Measurements from ENCODE around the gene PSMD1. TPM values are rescaled to one million over a fixed set of nuclear protein-coding genes. Genes with fewer than 3 reads are reported as not detected.

Gene PSMD1
- total and polyA plus RNA-seq, 4 donors: 30.1 to 91.1 (median 56.0) TPM

DNA sequence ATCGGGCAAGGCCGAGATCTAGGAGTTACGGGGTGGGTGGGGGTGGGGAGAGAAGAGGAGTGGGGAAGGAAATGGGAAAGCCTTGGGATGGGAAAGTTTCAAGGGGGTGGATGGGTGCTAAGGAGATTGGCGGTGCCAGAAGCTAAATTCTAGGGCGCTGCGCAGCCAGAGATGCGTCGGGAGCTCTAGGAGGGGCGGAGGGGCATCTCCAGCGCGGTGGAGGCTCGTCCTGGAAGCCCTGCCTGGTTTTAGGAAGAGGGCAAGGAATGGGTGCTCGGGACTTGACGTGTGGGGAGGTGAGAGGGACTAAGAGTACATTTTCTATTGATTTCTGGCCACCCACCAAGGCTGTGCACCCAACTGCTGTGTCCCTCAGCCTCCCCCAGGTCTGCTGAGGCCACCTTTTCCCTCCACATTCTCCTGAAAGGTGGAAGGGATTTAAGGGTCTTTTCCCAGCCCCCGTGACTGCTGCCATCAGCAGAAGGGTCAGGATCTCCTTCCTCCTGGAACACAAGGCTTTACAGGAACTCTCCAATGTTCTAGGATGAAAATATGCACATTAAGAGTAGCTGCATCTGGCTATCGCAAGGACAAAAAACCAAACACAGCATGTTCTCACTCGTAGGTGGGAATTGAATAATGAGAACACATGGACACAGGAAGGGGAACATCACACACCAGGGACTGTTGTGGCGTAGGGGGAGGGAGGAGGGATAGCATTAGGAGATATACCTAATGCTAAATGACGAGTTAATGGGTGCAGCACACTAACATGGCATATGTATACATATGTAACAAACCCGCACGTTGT, 18.0 kb upstream of the PSMD1 start:
- Histone ChIP-seq H3K9me3 (ENCODE audit: control insufficient read depth in 4 of 4, insufficient read depth in 3 of 4, low read length in 3 of 4) (peaks cover 0 to 7% (median 0%) of the 10 kb centered on the region in 4 donors), H3K4me3 (no peak overlapping the region), H3K27me3 (ENCODE audit: control insufficient read depth in 3 of 3, insufficient read depth in 3 of 3, low read length in 2 of 3) (peaks cover 0 to 58% (median 29%) of the 10 kb centered on the region in 3 donors), H3K9ac (ENCODE audit: insufficient read depth in 1 of 2, low read length in 2 of 2) (no peak overlapping the region), H3K4me1 (ENCODE audit: control insufficient read depth in 5 of 5, insufficient read depth in 5 of 5, low read length in 5 of 5) (peaks cover 0 to 10% (median 0%) of the 10 kb centered on the region in 5 donors), H3K27ac (ENCODE audit: low read depth in 1 of 2, low read length in 1 of 2) (no peak overlapping the region), H3K36me3 (ENCODE audit: control insufficient read depth in 4 of 4, insufficient read depth in 4 of 4, low read length in 4 of 4) (no peaks in the 10 kb centered on the region)
- ATAC-seq (ENCODE audit: insufficient read depth, low FRiP score) (no peak), DNase-seq (no peak)
- WGBS, 2 donors: 19 to 22% methylated on average over 21 of the region's 21 CpGs
- TF ChIP-seq, protein P1, sequence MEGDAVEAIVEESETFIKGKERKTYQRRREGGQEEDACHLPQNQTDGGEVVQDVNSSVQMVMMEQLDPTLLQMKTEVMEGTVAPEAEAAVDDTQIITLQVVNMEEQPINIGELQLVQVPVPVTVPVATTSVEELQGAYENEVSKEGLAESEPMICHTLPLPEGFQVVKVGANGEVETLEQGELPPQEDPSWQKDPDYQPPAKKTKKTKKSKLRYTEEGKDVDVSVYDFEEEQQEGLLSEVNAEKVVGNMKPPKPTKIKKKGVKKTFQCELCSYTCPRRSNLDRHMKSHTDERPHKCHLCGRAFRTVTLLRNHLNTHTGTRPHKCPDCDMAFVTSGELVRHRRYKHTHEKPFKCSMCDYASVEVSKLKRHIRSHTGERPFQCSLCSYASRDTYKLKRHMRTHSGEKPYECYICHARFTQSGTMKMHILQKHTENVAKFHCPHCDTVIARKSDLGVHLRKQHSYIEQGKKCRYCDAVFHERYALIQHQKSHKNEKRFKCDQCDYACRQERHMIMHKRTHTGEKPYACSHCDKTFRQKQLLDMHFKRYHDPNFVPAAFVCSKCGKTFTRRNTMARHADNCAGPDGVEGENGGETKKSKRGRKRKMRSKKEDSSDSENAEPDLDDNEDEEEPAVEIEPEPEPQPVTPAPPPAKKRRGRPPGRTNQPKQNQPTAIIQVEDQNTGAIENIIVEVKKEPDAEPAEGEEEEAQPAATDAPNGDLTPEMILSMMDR (IDR thresholded peaks at IDR 0.05; ENCODE audit: control extremely low read depth, extremely low read depth): no peak

DNA sequence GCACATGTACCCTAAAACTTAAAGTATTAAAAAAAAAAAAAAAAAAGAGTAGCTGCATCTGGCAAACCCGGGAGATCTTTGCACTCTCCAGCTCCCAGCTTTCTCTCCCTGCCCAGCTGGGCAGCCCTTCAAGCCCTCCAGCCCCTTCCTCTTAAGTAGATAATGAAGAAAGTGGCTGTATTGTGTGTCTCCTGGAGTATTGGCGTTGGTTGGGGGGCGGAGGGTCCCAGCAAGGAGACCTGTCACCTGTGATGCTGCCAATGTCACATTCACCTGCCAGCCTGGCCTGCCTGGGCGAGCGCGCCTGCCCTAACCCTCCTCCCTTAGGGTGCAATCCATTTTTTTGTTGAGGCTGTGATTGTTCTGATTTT, 17.4 kb upstream of the PSMD1 start:
- 75% methylated on average over 6 of the region's 6 CpGs for WGBS, 2 donors

DNA sequence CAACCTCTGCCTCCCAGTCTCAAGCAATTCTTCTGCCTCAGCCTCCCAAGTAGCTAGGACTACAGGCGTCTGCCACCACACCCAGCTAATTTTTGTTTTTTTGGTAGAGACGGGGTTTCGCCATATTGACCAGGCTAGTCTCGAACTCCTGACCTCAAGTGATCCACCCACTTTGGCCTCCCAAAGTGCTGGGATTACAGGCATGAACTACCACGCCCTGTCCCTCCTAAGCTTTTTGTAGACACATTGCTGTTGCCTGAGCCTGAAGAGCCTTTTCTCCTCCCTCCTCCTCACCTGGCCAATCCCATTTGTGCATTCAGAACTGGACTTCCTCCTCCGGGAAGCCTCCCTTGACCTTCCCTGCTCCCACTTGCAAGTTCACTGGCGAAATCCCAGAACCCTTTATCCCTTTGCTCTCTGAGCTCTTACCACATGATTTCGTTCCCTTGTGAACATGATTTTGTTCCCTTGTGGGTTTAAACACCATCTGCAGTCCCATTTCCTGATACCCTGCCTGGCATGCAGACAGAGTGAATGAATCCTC, 16.8 kb upstream of the PSMD1 start:
- 66 to 68% methylated on average over 8 of the region's 8 CpGs for WGBS, 2 donors
- ATAC-seq (ENCODE audit: insufficient read depth, low FRiP score): no peak

More for the DNA sequence above, 17.4 kb upstream of the PSMD1 start:
- no peaks in the 10 kb centered on the region for H3K36me3 ChIP-seq (ENCODE audit: control insufficient read depth in 4 of 4, insufficient read depth in 4 of 4, low read length in 4 of 4)
- ATAC-seq (ENCODE audit: insufficient read depth, low FRiP score) (no peak), DNase-seq (no peak)
- H3K27me3 ChIP-seq (ENCODE audit: control insufficient read depth in 3 of 3, insufficient read depth in 3 of 3, low read length in 2 of 3): peaks cover 0 to 58% (median 29%) of the 10 kb centered on the region in 3 donors
- H3K9ac ChIP-seq (ENCODE audit: insufficient read depth in 1 of 2, low read length in 2 of 2): no peak overlapping the region
- peaks cover 0 to 7% (median 0%) of the 10 kb centered on the region in 4 donors for H3K9me3 ChIP-seq (ENCODE audit: control insufficient read depth in 4 of 4, insufficient read depth in 3 of 4, low read length in 3 of 4)
- H3K27ac ChIP-seq (ENCODE audit: low read depth in 1 of 2, low read length in 1 of 2): no peak overlapping the region
- TF ChIP-seq, protein P1 (IDR thresholded peaks at IDR 0.05; ENCODE audit: control extremely low read depth, extremely low read depth): no peak
- peaks cover 0 to 10% (median 0%) of the 10 kb centered on the region in 5 donors for H3K4me1 ChIP-seq (ENCODE audit: control insufficient read depth in 5 of 5, insufficient read depth in 5 of 5, low read length in 5 of 5)
- no peak overlapping the region for H3K4me3 ChIP-seq

More for the DNA sequence above, 16.8 kb upstream of the PSMD1 start:
- no peak overlapping the region for H3K27ac ChIP-seq (ENCODE audit: low read depth in 1 of 2, low read length in 1 of 2)
- H3K36me3 ChIP-seq (ENCODE audit: control insufficient read depth in 4 of 4, insufficient read depth in 4 of 4, low read length in 4 of 4): no peaks in the 10 kb centered on the region
- no peak overlapping the region for H3K9ac ChIP-seq (ENCODE audit: insufficient read depth in 1 of 2, low read length in 2 of 2)
- no peak overlapping the region for H3K4me3 ChIP-seq
- DNase-seq: no peak
- H3K4me1 ChIP-seq (ENCODE audit: control insufficient read depth in 5 of 5, insufficient read depth in 5 of 5, low read length in 5 of 5): peaks cover 0 to 10% (median 0%) of the 10 kb centered on the region in 5 donors
- H3K27me3 ChIP-seq (ENCODE audit: control insufficient read depth in 3 of 3, insufficient read depth in 3 of 3, low read length in 2 of 3): peaks cover 0 to 58% (median 29%) of the 10 kb centered on the region in 3 donors
- TF ChIP-seq, protein P1 (IDR thresholded peaks at IDR 0.05; ENCODE audit: control extremely low read depth, extremely low read depth): no peak
- H3K9me3 ChIP-seq (ENCODE audit: control insufficient read depth in 4 of 4, insufficient read depth in 3 of 4, low read length in 3 of 4): peaks cover 0 to 7% (median 0%) of the 10 kb centered on the region in 4 donors

Measured in lung (tissue), 12 donors.